ENCODE results near the gene CCNY. TPM values are rescaled to one million over a fixed set of nuclear protein-coding genes. Genes with fewer than 3 reads are reported as not detected.

Gene CCNY
- total and polyA plus RNA-seq, 2 of the 13 experiments (the other 11 are each of a cell fraction or from before 2014, with no cell fraction given): 48.2 to 54.7 TPM

- no peak for TF ChIP-seq SRSF9 (IDR thresholded peaks at IDR 0.05; ENCODE audit: borderline replicate concordance, insufficient read depth, low read depth, low read length, poor library complexity, severe bottlenecking)
- no peak for TF ChIP-seq NFKBIZ (CRISPR knock-in tag; IDR thresholded peaks at IDR 0.05)
- TF ChIP-seq IRF9 (CRISPR knock-in tag; IDR thresholded peaks at IDR 0.05; ENCODE audit: borderline replicate concordance): no peak
These were observed 256.1 kb downstream of the CCNY start (continued) for GRCh38 chr10:35592441-35592840.

- ChIA-PET CTCF (ENCODE audit: low intra/inter-chr PET ratio, low total read pairs) (no interaction called here), POLR2A (no interaction called here)
- intact Hi-C loops (cut with micrococcal nuclease; ENCODE audit: unreplicated experiment) (no loop called here), in situ Hi-C loops (cut with HindIII; ENCODE audit: extremely low pct_ligation_motif_present, low pct_unique_long_range_greater_than_20kb) (no loop called here)
- Histone ChIP-seq H3K36me3 (replicated peaks in 1 of 2; ENCODE audit: control insufficient read depth in 1 of 2, insufficient read depth in 2 of 2, low read length in 2 of 2) (no peaks in the 10 kb centered on the region), H3K4me1 (ENCODE audit: insufficient read depth, low read length) (peaks cover 10% of the 10 kb centered on the region), H3K4me2 (ENCODE audit: low read depth, low read length) (no peak overlapping the region), H2AFZ (ENCODE audit: low read length) (no peak overlapping the region), H3K27me3 (ENCODE audit: control insufficient read depth in 1 of 2, insufficient read depth in 2 of 2, low read length in 2 of 2) (peaks cover 0 to 1% of the 10 kb centered on the region in 2 experiments; a peak in 2 of 5 replicates), H3K4me3 (replicated peaks in 1 of 3; ENCODE audit: insufficient read depth in 1 of 3, low read depth in 2 of 3, low read length in 3 of 3) (no peak overlapping the region), H3K27ac (ENCODE audit: extremely low read length, insufficient read depth, low read length) (no peak overlapping the region), H4K20me1 (ENCODE audit: insufficient read depth, low read length) (no peaks in the 10 kb centered on the region), H3K9me3 (ENCODE audit: low read length) (no peaks in the 10 kb centered on the region), H3K79me2 (ENCODE audit: insufficient read depth, low read length) (no peaks in the 10 kb centered on the region), H3K9ac (ENCODE audit: insufficient read depth, low read depth, low read length) (no peak overlapping the region)
- BruUV-seq (replicated peaks): no TSS peak
- TF ChIP-seq PAF1 (CRISPR knock-in tag; IDR thresholded peaks at IDR 0.05) (no peak), ZBTB46 (CRISPR knock-in tag; IDR thresholded peaks at IDR 0.05; ENCODE audit: borderline replicate concordance) (no peak), MAFG (CRISPR knock-in tag; IDR thresholded peaks at IDR 0.05) (no peak), SETDB1 (CRISPR knock-in tag; IDR thresholded peaks at IDR 0.05; ENCODE audit: borderline replicate concordance) (no peak), ZNF24 (IDR thresholded peaks at IDR 0.05) (no peak), ZFP36L2 (CRISPR knock-in tag; IDR thresholded peaks at IDR 0.05) (no peak), NAIF1 (CRISPR knock-in tag; IDR thresholded peaks at IDR 0.05; ENCODE audit: borderline replicate concordance) (no peak), ISX (CRISPR knock-in tag; conservative IDR thresholded peaks at IDR 0.05) (no peak), ZBTB7B (CRISPR knock-in tag; IDR thresholded peaks at IDR 0.05) (no peak), HIVEP1 (CRISPR knock-in tag; IDR thresholded peaks at IDR 0.05) (no peak), ELK4 (CRISPR knock-in tag; IDR thresholded peaks at IDR 0.05; ENCODE audit: borderline replicate concordance) (no peak), KLF13 (CRISPR knock-in tag; IDR thresholded peaks at IDR 0.05) (no peak), MEF2D (CRISPR knock-in tag; IDR thresholded peaks at IDR 0.05) (no peak), ZNF780A (CRISPR knock-in tag; IDR thresholded peaks at IDR 0.05) (no peak)
- FAIRE-seq (no peak), DNase-seq (ENCODE audit: low spot score) (no peak), ATAC-seq (no peak)
- 50% methylated on average over 11 of the region's 14 CpGs for WGBS (ENCODE audit: low lambda C conversion rate)
These were observed 258.1 kb downstream of the CCNY start for GRCh38 chr10:35594115-35595079.

All from HepG2 (cell line).